Retina (tissue), 1 donor: ENCODE data around the gene DCDC2B.

Experiments
- DNase-seq: peaks from one replicate; pipeline ENCODE4 v3.0.0-alpha.2; 2016

DCDC2B gene

GRCh38 chr1:32263744-32264143 lies 54.9 kb downstream of the DCDC2B start:
- no peak for DNase-seq
